Thyroid gland (tissue), 4 donors: ENCODE data around the gene EPHA10.

Source experiments
- POLR2A ChIP-seq, 2 donors: fragments of 450-650 bp; IDR thresholded peaks; one replicate each; pipeline ENCODE4 v1.6.1; 2017; ENCODE audit warnings: antibody characterized with exemption in 2 of 2, mild to moderate bottlenecking in 2 of 2, moderate library complexity in 1 of 2
- TF ChIP-seq, protein P1 (sequence below), 6 experiments: fragments of 200-600 bp in 3 of 6; fragments of 450-650 bp in 3 of 6; sonication (generic) in 3 of 6; IDR thresholded peaks; one replicate each; pipeline ENCODE4 v1.5.1; 2016 to 2019; ENCODE audit warnings: antibody characterized with exemption in 6 of 6, mild to moderate bottlenecking in 2 of 6, inconsistent platforms in 1 of 6, moderate library complexity in 1 of 6

- TF ChIP-seq, protein P1, sequence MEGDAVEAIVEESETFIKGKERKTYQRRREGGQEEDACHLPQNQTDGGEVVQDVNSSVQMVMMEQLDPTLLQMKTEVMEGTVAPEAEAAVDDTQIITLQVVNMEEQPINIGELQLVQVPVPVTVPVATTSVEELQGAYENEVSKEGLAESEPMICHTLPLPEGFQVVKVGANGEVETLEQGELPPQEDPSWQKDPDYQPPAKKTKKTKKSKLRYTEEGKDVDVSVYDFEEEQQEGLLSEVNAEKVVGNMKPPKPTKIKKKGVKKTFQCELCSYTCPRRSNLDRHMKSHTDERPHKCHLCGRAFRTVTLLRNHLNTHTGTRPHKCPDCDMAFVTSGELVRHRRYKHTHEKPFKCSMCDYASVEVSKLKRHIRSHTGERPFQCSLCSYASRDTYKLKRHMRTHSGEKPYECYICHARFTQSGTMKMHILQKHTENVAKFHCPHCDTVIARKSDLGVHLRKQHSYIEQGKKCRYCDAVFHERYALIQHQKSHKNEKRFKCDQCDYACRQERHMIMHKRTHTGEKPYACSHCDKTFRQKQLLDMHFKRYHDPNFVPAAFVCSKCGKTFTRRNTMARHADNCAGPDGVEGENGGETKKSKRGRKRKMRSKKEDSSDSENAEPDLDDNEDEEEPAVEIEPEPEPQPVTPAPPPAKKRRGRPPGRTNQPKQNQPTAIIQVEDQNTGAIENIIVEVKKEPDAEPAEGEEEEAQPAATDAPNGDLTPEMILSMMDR (IDR thresholded peaks at IDR 0.05): no peak
- TF ChIP-seq POLR2A (IDR thresholded peaks at IDR 0.05): no peak
These were observed 93.7 kb downstream of the EPHA10 start for GRCh38 chr1:37671261-37671660.
